ENCODE results near the gene TNS1. TPM values are rescaled to one million over a fixed set of nuclear protein-coding genes. Genes with fewer than 3 reads are reported as not detected.
A peak's percentile ranks its signal among the peaks of the same experiment; 100 is the strongest.

Gene TNS1
- total RNA-seq, 1 experiment from 2014 or later: 6.2 TPM

DNA sequence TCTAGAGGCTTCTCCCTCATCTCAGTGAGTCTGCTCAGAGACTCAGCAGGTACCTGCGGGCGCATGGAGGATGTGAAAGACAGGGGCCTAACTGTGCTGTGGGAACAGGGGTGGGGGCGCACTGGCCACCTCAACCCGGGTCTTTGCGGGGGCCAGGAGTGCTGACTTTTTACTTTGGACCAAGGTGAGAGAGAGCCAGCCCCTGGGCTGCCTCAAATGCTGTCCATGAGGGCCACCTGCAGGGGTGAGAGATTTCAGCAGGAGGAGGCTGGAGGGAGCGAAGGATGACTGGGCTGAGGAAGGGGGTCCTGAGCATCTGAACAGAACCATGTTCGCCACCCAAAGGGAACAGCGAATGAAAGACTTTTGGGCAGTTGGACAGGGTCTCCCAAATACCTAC lies 129.4 kb downstream of the TNS1 start:
- ChIA-PET RAD21 (ENCODE audit: low non-redundant PET in 1 of 2, low total read pairs in 2 of 2, uncharacterized antibody in 2 of 2, unreplicated experiment in 2 of 2) (no interaction called here), CTCF (no interaction called here), POLR2A (no interaction called here)
- BruUV-seq (replicated peaks): no TSS peak
- TF ChIP-seq, protein P1, sequence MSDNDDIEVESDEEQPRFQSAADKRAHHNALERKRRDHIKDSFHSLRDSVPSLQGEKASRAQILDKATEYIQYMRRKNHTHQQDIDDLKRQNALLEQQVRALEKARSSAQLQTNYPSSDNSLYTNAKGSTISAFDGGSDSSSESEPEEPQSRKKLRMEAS (IDR thresholded peaks at IDR 0.05): no peak
- peak; percentile 49 for TF ChIP-seq RAD21 (IDR thresholded peaks at IDR 0.05; ENCODE audit: low read depth)
- no peak overlapping the region for H3K27ac ChIP-seq (ENCODE audit: low read depth, low read length)
- H3K9ac ChIP-seq (ENCODE audit: low read length): no peak overlapping the region
- no peak overlapping the region for H3K4me2 ChIP-seq (ENCODE audit: low read length)
- no peaks in the 10 kb centered on the region for H3K27me3 ChIP-seq (ENCODE audit: insufficient read depth, low read length)
- no peak overlapping the region for H2AFZ ChIP-seq (ENCODE audit: low read depth, low read length, poor library complexity, severe bottlenecking)
- DNase-seq (ENCODE audit: low read depth, low spot score) (no peak), ATAC-seq (no peak)
- intact Hi-C loops (cut with micrococcal nuclease): no loop called here
- no peak overlapping the region for H3K4me3 ChIP-seq (replicated peaks in 1 of 2; ENCODE audit: low read depth in 1 of 2, low read length in 2 of 2)
- no peaks in the 10 kb centered on the region for H3K36me3 ChIP-seq (ENCODE audit: control insufficient read depth in 1 of 2, insufficient read depth in 2 of 2, low read length in 2 of 2)
- no peaks in the 10 kb centered on the region for H3K9me2 ChIP-seq (ENCODE audit: insufficient read depth)
- peaks cover 11 to 12% of the 10 kb centered on the region in 2 experiments; a peak in 3 of 4 replicates for H3K4me1 ChIP-seq (ENCODE audit: control insufficient read depth in 1 of 2, insufficient read depth in 2 of 2, low read length in 2 of 2)
- H3K9me3 ChIP-seq (ENCODE audit: control insufficient read depth in 1 of 2, insufficient read depth in 1 of 2, low read depth in 1 of 2, low read length in 2 of 2): no peaks in the 10 kb centered on the region
- no peaks in the 10 kb centered on the region for H3K79me2 ChIP-seq (ENCODE audit: insufficient read depth, low read length)
- H4K20me1 ChIP-seq (ENCODE audit: insufficient read depth): no peaks in the 10 kb centered on the region

DNA sequence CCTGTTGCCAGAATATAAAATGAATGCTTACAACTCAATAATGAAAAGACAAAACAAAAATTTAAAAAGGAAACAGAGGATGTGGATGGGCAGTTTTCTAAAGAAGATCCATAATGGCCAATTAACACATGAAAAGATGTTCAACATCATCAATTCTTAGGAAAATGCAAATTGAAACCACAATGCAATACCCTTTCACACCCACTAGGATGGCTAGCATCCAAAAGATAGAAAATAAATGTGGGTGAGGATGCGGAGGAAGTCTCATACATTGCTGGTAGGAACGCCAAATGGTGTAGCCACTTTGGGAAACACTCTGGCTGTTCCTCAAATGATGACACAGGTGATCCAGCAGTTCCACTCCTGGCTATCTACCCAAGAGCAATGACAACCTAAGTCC lies 130.5 kb downstream of the TNS1 start:
- TF ChIP-seq SP1 (IDR thresholded peaks at IDR 0.05; ENCODE audit: low read depth) (no peak), CBX3 (IDR thresholded peaks at IDR 0.05; ENCODE audit: low read depth) (no peak), ZFX (IDR thresholded peaks at IDR 0.05) (no peak), TCF7L2 (IDR thresholded peaks at IDR 0.05; ENCODE audit: borderline replicate concordance, extremely low read depth, insufficient read depth, insufficient read length) (no peak), EZH2phosphoT487 (IDR thresholded peaks at IDR 0.05; ENCODE audit: borderline replicate concordance) (no peak)
- TF ChIP-seq, protein P2, sequence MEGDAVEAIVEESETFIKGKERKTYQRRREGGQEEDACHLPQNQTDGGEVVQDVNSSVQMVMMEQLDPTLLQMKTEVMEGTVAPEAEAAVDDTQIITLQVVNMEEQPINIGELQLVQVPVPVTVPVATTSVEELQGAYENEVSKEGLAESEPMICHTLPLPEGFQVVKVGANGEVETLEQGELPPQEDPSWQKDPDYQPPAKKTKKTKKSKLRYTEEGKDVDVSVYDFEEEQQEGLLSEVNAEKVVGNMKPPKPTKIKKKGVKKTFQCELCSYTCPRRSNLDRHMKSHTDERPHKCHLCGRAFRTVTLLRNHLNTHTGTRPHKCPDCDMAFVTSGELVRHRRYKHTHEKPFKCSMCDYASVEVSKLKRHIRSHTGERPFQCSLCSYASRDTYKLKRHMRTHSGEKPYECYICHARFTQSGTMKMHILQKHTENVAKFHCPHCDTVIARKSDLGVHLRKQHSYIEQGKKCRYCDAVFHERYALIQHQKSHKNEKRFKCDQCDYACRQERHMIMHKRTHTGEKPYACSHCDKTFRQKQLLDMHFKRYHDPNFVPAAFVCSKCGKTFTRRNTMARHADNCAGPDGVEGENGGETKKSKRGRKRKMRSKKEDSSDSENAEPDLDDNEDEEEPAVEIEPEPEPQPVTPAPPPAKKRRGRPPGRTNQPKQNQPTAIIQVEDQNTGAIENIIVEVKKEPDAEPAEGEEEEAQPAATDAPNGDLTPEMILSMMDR (IDR thresholded peaks at IDR 0.05 in 2 of 3, conservative IDR thresholded peaks at IDR 0.05 in 1 of 3; ENCODE audit: borderline replicate concordance in 1 of 3, insufficient read depth in 1 of 3, low read depth in 2 of 3, low read length in 2 of 3): peak in 2 of 3 experiments; percentile 9 to 20; a peak in 1 of 6 replicates
- Histone ChIP-seq H2AFZ (ENCODE audit: low read depth, low read length, poor library complexity, severe bottlenecking) (no peak overlapping the region), H4K20me1 (ENCODE audit: insufficient read depth) (no peaks in the 10 kb centered on the region), H3K27me3 (ENCODE audit: insufficient read depth, low read length) (no peaks in the 10 kb centered on the region), H3K27ac (ENCODE audit: low read depth, low read length) (no peak overlapping the region), H3K4me2 (ENCODE audit: low read length) (no peak overlapping the region), H3K9me2 (ENCODE audit: insufficient read depth) (no peaks in the 10 kb centered on the region), H3K4me3 (replicated peaks in 1 of 2; ENCODE audit: low read depth in 1 of 2, low read length in 2 of 2) (no peak overlapping the region), H3K4me1 (ENCODE audit: control insufficient read depth in 1 of 2, insufficient read depth in 2 of 2, low read length in 2 of 2) (peaks cover 11 to 14% of the 10 kb centered on the region in 2 experiments; a peak in 3 of 4 replicates), H3K9ac (ENCODE audit: low read length) (no peak overlapping the region), H3K79me2 (ENCODE audit: insufficient read depth, low read length) (no peaks in the 10 kb centered on the region), H3K36me3 (ENCODE audit: control insufficient read depth in 1 of 2, insufficient read depth in 2 of 2, low read length in 2 of 2) (no peaks in the 10 kb centered on the region), H3K9me3 (ENCODE audit: control insufficient read depth in 1 of 2, insufficient read depth in 1 of 2, low read depth in 1 of 2, low read length in 2 of 2) (no peaks in the 10 kb centered on the region)
- DNase-seq (ENCODE audit: low read depth, low spot score): no peak
- POLR2A ChIA-PET: no interaction called here
- no peak for ATAC-seq
- no TSS peak for BruUV-seq (replicated peaks)
- RAD21 ChIA-PET (ENCODE audit: low non-redundant PET in 1 of 2, low total read pairs in 2 of 2, uncharacterized antibody in 2 of 2, unreplicated experiment in 2 of 2): no interaction called here
- intact Hi-C loops (cut with micrococcal nuclease): no loop called here
- CTCF ChIA-PET: no interaction called here

Data from HCT116 (cell line).